Endothelial cell of umbilical vein (primary cell): Measurements from ENCODE around the gene BCL11A. TPM values are rescaled to one million over a fixed set of nuclear protein-coding genes. Genes with fewer than 3 reads are reported as not detected.

ENCODE experiments used
- BruUV-seq: library from RNA; stranded (reverse); fragments of 400-500 nt; replicated peaks from 2 replicates; lab custom pipeline; 2021; lab: Mats Ljungman, UMichigan
- CTCF ChIA-PET: fragments of 300-600, 350-600 bp; sonication (Branson Sonifier 250); formaldehyde crosslinking; loops from one replicate; lab custom pipeline; 2021; ENCODE audit warnings: antibody characterized with exemption, inconsistent platforms; lab: Charles Lee
- POLR2A ChIA-PET: fragments of 300-600, 350-600 bp; sonication (Branson Sonifier 250); formaldehyde crosslinking; loops from one replicate; lab custom pipeline; 2021; ENCODE audit warnings: antibody characterized with exemption, inconsistent platforms; lab: Charles Lee
- DNase-seq: peaks from one replicate; pipeline ENCODE4 v3.0.0-alpha.2; 2011; ENCODE audit warnings: low read depth, low spot score
- FAIRE-seq: peaks from 2 replicates; lab custom pipeline; 2011; peaks lifted over from hg19 to GRCh38; lab: Jason Lieb, UNC
- H2AFZ ChIP-seq: 2 replicates; pipeline ENCODE4 v1.6.0; 2012; ENCODE audit warnings: low read depth, low read length, control low read depth, inconsistent platforms
- H3K27ac ChIP-seq: 2 replicates; pipeline ENCODE4 v1.5.1; 2011; ENCODE audit warnings: low read depth, mild to moderate bottlenecking, control low read depth, low read length, moderate library complexity; ENCODE audit not compliant: insufficient read depth
- H3K27me3 ChIP-seq, 2 experiments: 2 replicates each; pipeline versions ENCODE4 v1.6.0 to v1.6.1; 2011; ENCODE audit warnings: low read length in 2 of 2, mixed read lengths in 1 of 2; ENCODE audit not compliant: control insufficient read depth in 2 of 2, insufficient read depth in 2 of 2
- H3K36me3 ChIP-seq, 2 experiments: 2 replicates in 1 of 2; 3 replicates in 1 of 2; pipeline ENCODE4 v1.5.1; 2011; ENCODE audit warnings: low read length in 2 of 2, mild to moderate bottlenecking in 1 of 2, moderate library complexity in 1 of 2; ENCODE audit not compliant: control insufficient read depth in 2 of 2, insufficient read depth in 2 of 2; ENCODE audit errors: extremely low read depth in 1 of 2
- H3K4me1 ChIP-seq: 3 replicates; pipeline ENCODE4 v1.5.1; 2011; ENCODE audit warnings: mild to moderate bottlenecking, low read length; ENCODE audit not compliant: control insufficient read depth, insufficient read depth; ENCODE audit errors: extremely low read depth
- H3K4me2 ChIP-seq: 2 replicates; pipeline ENCODE4 v1.6.1; 2011; ENCODE audit warnings: low read length, control low read depth, mixed read lengths; ENCODE audit not compliant: insufficient read depth
- H3K4me3 ChIP-seq, 3 experiments: fragments of 200-600 bp in 1 of 3; sonication (generic), shearing (Covaris generic) in 1 of 3; replicated peaks in 1 of 3; 2 replicates each; pipeline ENCODE4 v1.5.1; 2011 to 2016; ENCODE audit warnings: control low read depth in 3 of 3, low read length in 3 of 3, mild to moderate bottlenecking in 2 of 3, inconsistent platforms in 1 of 3, low read depth in 1 of 3, moderate library complexity in 1 of 3; ENCODE audit not compliant: insufficient read depth in 1 of 3
- H3K79me2 ChIP-seq: 2 replicates; pipeline ENCODE4 v1.6.0; 2012; ENCODE audit warnings: low read length, inconsistent platforms; ENCODE audit not compliant: control insufficient read depth, insufficient read depth
- H3K9ac ChIP-seq: replicated peaks from 2 replicates; pipeline ENCODE3; 2011; ENCODE audit warnings: low read length, control low read depth; ENCODE audit not compliant: insufficient read depth; ENCODE audit errors: extremely low read depth
- H3K9me1 ChIP-seq: replicated peaks from 3 replicates; pipeline ENCODE4 v1.6.0; 2011; ENCODE audit warnings: mild to moderate bottlenecking, low read length; ENCODE audit not compliant: control insufficient read depth, insufficient read depth; ENCODE audit errors: extremely low read depth
- H3K9me3 ChIP-seq: replicated peaks from 2 replicates; pipeline ENCODE4 v1.5.1; 2012; ENCODE audit warnings: low read length, inconsistent platforms; ENCODE audit not compliant: control insufficient read depth, insufficient read depth
- H4K20me1 ChIP-seq: replicated peaks from 2 replicates; pipeline ENCODE3; 2011; ENCODE audit warnings: mild to moderate bottlenecking, low read length; ENCODE audit not compliant: control insufficient read depth, insufficient read depth; ENCODE audit errors: extremely low read depth
- CTCF ChIP-seq, 2 donors: IDR thresholded peaks; 1 replicate in 1 of 2; 2 replicates in 1 of 2; pipeline ENCODE4 v1.5.1; 2011; ENCODE audit warnings: low read length in 2 of 2, mild to moderate bottlenecking in 2 of 2, moderate library complexity in 2 of 2, control low read depth in 1 of 2, inconsistent platforms in 1 of 2, low read depth in 1 of 2; ENCODE audit not compliant: insufficient read depth in 1 of 2; ENCODE audit errors: extremely low read depth in 1 of 2
- EZH2 ChIP-seq: IDR thresholded peaks from 2 replicates; pipeline ENCODE4 v1.6.1; 2012; ENCODE audit warnings: borderline replicate concordance, low read depth, mild to moderate bottlenecking, moderate library complexity, low read length, inconsistent platforms; ENCODE audit not compliant: severe bottlenecking
- FOS ChIP-seq: IDR thresholded peaks from 2 replicates; pipeline ENCODE4 v1.6.1; 2011; ENCODE audit warnings: mild to moderate bottlenecking, low read length, moderate library complexity, borderline replicate concordance; ENCODE audit not compliant: insufficient read depth
- GATA2 ChIP-seq: IDR thresholded peaks from 2 replicates; pipeline ENCODE4 v1.7.0; 2011; ENCODE audit warnings: low read depth, mild to moderate bottlenecking, moderate library complexity, mixed read lengths, low read length; ENCODE audit not compliant: insufficient read length, insufficient read depth
- JUN ChIP-seq: IDR thresholded peaks from 2 replicates; pipeline ENCODE4 v1.6.1; 2011; ENCODE audit warnings: borderline replicate concordance, low read depth; ENCODE audit not compliant: insufficient read length, insufficient read depth
- MAX ChIP-seq: IDR thresholded peaks from 2 replicates; pipeline ENCODE4 v1.6.1; 2011; ENCODE audit not compliant: insufficient read depth, insufficient read length
- MYC ChIP-seq: IDR thresholded peaks from one replicate; pipeline ENCODE4 v1.6.1; 2011; ENCODE audit warnings: mild to moderate bottlenecking, low read depth, low read length
- POLR2A ChIP-seq: IDR thresholded peaks from 2 replicates; pipeline ENCODE4 v1.6.1; 2012; ENCODE audit warnings: low read depth, mild to moderate bottlenecking, control low read depth, low read length
- POLR2AphosphoS5 ChIP-seq: IDR thresholded peaks from 2 replicates; pipeline ENCODE4 v1.6.1; 2012; ENCODE audit warnings: low read depth, mild to moderate bottlenecking, control low read depth, low read length, moderate library complexity; ENCODE audit not compliant: insufficient read depth
- dilution Hi-C: fragments of 300-500 bp; cut with MboI; formaldehyde crosslinking; loops from one replicate; pipeline ENCODE4 v1.15.0; 2019; ENCODE audit warnings: low sequenced_read_pairs; ENCODE audit not compliant: extremely low pct_ligation_motif_present
- intact Hi-C: fragments of 100-400 bp; cut with micrococcal nuclease; formaldehyde crosslinking; loops from one replicate; pipeline ENCODE4 v1.10.0; 2022
- polyA plus RNA-seq, 4 experiments: library from polyadenylated mRNA; depleted of rRNA in 3 of 4; stranded (reverse) in 3 of 4; unstranded in 1 of 4; fragments of >200 nt; gene quantifications; 2 replicates each; pipeline versions ENCODE4 v1.2.1 to v1.2.3, GENCODE V29; 2011 to 2012; ENCODE audit warnings: missing spikeins in 1 of 4
- total RNA-seq: library from RNA; stranded (reverse); gene quantifications from 2 replicates; pipeline ENCODE4 v1.2.3, GENCODE V29; 2021

Gene BCL11A
- total and polyA plus RNA-seq, 2 donors (not counting 3 experiments of a cell fraction or from before 2014, with no cell fraction given): 0.12 to 0.88 TPM

GRCh38 chr2:60445684-60446179 lies 107.7 kb downstream of the BCL11A start:
- Histone ChIP-seq H3K9ac (no peak overlapping the region), H3K79me2 (no peaks in the 10 kb centered on the region), H2AFZ (no peak overlapping the region), H3K9me3 (no peaks in the 10 kb centered on the region), H3K36me3 (no peaks in the 10 kb centered on the region), H3K27ac (no peak overlapping the region), H4K20me1 (no peaks in the 10 kb centered on the region), H3K4me3 (no peak overlapping the region), H3K4me1 (no peaks in the 10 kb centered on the region), H3K4me2 (no peak overlapping the region), H3K9me1 (no peaks in the 10 kb centered on the region), H3K27me3 (no peaks in the 10 kb centered on the region)
- TF ChIP-seq EZH2 (no peak), MAX (no peak), FOS (no peak)
- POLR2A ChIA-PET: no interaction called here
- dilution Hi-C loops (no loop called here), intact Hi-C loops (no loop called here)
- FAIRE-seq (no peak), DNase-seq (no peak)
- CTCF ChIA-PET: no interaction called here
- BruUV-seq: no TSS peak

- dilution Hi-C loops: no loop called here
- intact Hi-C loops: no loop called here
- Histone ChIP-seq H3K4me1 (no peaks in the 10 kb centered on the region), H3K27me3 (no peaks in the 10 kb centered on the region), H3K9me1 (no peaks in the 10 kb centered on the region), H3K36me3 (no peaks in the 10 kb centered on the region), H3K79me2 (no peaks in the 10 kb centered on the region), H3K27ac (no peak overlapping the region), H3K9ac (no peak overlapping the region), H3K4me2 (no peak overlapping the region), H3K4me3 (no peak overlapping the region), H3K9me3 (no peaks in the 10 kb centered on the region), H4K20me1 (no peaks in the 10 kb centered on the region), H2AFZ (no peak overlapping the region)
- ChIA-PET CTCF (no interaction called here), POLR2A (no interaction called here)
- DNase-seq: no peak
- no TSS peak for BruUV-seq
- TF ChIP-seq EZH2 (no peak), POLR2A (no peak), FOS (no peak), GATA2 (no peak), MYC (no peak), JUN (no peak), POLR2AphosphoS5 (no peak), MAX (no peak), CTCF (IDR thresholded peaks at IDR 0.05; ENCODE audit: extremely low read depth in 1 of 2, insufficient read depth in 1 of 2, low read depth in 1 of 2, low read length in 2 of 2) (no peak)
- FAIRE-seq: no peak
These were observed 110.8 kb downstream of the BCL11A start for GRCh38 chr2:60442608-60443007.
